NCI-H446 treated with DMSO at 0.1 percent for 48 hours (cell line): ENCODE results near the gene MYO1F.
"Not testable (repeated sequence)": the region's sequence is repeated elsewhere in the genome, so short reads cannot be mapped to it uniquely, and the experiment has no call there.

Source experiments
- DNase-seq: peaks from one replicate; lab custom pipeline; 2025; lab: John Stamatoyannopoulos, UW

Gene MYO1F

GRCh38 chr19:8600064-8600463 lies 22.8 kb upstream of the MYO1F start:
- no peak for DNase-seq

GRCh38 chr19:8596168-8596567 lies 18.9 kb upstream of the MYO1F start:
- no peak for DNase-seq

- DNase-seq, result no peak
Measured at GRCh38 chr19:8595651-8596050, 18.4 kb upstream of the MYO1F start.

GRCh38 chr19:8593931-8594330 lies 16.7 kb upstream of the MYO1F start:
- no peak for DNase-seq

GRCh38 chr19:8592231-8593009 lies 15.2 kb upstream of the MYO1F start:
- no peak for DNase-seq

- DNase-seq, result no peak
Measured at GRCh38 chr19:8589177-8589714, 12.0 kb upstream of the MYO1F start.

- DNase-seq, result no peak
Measured at GRCh38 chr19:8585894-8586750, 8.9 kb upstream of the MYO1F start.

- DNase-seq, result no peak
Measured at GRCh38 chr19:8584965-8585893, 8.0 kb upstream of the MYO1F start.

GRCh38 chr19:8580710-8581281 lies 3.6 kb upstream of the MYO1F start:
- no peak for DNase-seq

GRCh38 chr19:8578642-8579265 lies 1.5 kb upstream of the MYO1F start:
- DNase-seq, result no peak

GRCh38 chr19:8577741-8578140 lies 499 bp upstream of the MYO1F start:
- no peak for DNase-seq

GRCh38 chr19:8576273-8576993 lies 809 bp downstream of the MYO1F start:
- DNase-seq, result no peak

GRCh38 chr19:8575467-8575997 lies 1.7 kb downstream of the MYO1F start:
- DNase-seq, result no peak

- DNase-seq, result not testable (repeated sequence)
Measured at GRCh38 chr19:8574619-8574922, 2.7 kb downstream of the MYO1F start.

GRCh38 chr19:8573316-8573715 lies 3.9 kb downstream of the MYO1F start:
- DNase-seq, result no peak

GRCh38 chr19:8571006-8571411 lies 6.2 kb downstream of the MYO1F start:
- no peak for DNase-seq

GRCh38 chr19:8569066-8569771 lies 8.0 kb downstream of the MYO1F start:
- DNase-seq, result no peak

GRCh38 chr19:8567522-8568172 lies 9.6 kb downstream of the MYO1F start:
- DNase-seq, result no peak

GRCh38 chr19:8566855-8567254 lies 10.4 kb downstream of the MYO1F start:
- no peak for DNase-seq
